Stimulated activated CD8-positive, alpha-beta memory T cell treated with anti-CD3 and anti-CD28 coated beads, Interleukin-15, amount 100 ng/mL, for 1 hour (primary cell): ENCODE measurements around the gene GRN.

ENCODE experiments used
- DNase-seq: peaks from one replicate; pipeline ENCODE4 v3.0.0-alpha.2; 2020; ENCODE audit warnings: low read depth

The GRN gene

DNA sequence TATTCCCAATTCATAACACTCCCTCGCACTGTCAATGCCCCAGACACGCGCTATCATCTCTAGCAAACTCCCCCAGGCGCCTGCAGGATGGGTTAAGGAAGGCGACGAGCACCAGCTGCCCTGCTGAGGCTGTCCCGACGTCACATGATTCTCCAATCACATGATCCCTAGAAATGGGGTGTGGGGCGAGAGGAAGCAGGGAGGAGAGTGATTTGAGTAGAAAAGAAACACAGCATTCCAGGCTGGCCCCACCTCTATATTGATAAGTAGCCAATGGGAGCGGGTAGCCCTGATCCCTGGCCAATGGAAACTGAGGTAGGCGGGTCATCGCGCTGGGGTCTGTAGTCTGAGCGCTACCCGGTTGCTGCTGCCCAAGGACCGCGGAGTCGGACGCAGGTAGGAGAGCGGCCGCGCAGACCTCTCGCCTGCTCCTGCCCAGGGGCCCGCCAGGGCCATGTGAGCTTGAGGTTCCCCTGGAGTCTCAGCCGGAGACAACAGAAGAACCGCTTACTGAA is at the start of gene GRN:
TSS of gene GRN (plus strand) at position 364 of the 515 bp plus-strand sequence. CDS start 3,863 bp downstream, outside the sequence.
- peak; percentile 67 for DNase-seq

DNA sequence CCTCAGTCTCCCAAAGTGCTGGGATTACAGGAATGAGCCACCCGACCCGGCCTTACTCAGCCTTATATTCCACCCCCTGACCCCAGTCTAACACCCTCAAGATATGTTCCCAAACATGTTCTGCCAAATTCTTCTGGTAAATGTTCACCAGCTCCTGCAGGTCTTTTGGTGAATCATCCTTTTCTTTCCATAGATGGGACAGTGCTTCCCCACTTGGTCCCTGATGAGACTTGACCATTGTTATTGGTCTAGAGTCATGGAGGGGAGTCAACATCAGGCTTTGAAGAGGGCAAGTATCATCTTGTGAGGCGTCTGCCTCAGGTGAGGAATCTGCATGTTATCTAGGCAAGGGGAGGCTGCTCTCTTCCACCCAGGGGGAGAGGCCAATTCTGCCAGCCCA is 47.1 kb upstream of the GRN start:
- DNase-seq, result no peak

DNA sequence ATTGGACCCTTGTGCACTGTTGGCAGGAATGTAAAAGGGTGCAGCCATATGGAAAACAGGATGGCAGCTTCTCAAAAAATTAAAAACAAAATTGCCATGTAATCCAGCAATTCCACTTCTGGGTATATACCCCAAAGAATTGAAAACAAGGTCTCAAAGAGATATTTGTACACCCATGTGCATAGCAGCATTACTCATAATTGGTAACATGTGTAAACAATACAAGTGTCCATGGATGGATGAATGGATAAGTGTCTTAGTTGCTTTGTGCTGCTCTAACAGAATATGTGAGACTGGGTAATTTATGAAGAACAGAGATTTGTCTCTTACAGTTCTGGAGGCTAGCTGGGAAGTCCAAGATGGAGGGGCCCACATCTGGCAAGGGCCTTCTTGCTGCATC is 40.5 kb upstream of the GRN start:
- no peak for DNase-seq

DNA sequence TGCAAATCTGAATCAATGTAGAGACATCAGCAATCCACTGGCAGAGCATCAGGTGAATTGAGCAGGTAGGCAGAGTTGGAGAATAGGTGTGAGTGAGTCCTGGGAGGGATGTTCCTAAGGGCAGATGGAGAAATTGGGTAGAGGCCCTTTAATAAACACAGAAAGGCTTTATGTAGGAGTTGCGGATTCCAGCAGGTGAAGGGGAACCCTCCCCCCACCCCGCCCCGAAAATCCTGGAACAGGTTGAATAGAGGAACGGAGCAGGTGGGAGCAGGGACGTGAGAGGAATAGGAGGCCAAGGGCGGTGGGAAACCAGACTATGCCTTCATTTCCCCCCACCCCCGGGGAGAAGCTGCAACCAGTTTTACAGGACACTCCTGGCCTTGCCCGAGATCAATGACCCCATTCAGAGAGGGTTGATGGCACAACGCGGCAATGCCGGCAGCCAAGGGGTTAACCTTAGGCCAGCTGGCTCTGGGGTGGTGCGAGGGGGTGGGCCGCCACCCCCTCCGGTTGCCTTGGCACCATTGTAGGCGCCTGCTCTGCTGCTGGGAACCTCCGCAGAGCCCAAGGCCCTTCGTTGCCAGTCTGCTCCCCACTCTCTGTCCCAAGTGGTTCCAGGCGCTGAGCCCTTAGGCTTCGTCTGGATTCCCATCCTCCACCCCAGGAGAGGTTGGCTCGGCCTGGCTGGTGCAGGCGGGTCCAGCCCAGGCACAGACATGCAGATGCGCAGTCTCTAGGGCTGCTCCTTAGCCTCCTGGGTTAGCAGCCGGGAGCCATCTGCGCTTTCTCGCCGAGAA is 37.5 kb upstream of the GRN start:
- no peak for DNase-seq

DNA sequence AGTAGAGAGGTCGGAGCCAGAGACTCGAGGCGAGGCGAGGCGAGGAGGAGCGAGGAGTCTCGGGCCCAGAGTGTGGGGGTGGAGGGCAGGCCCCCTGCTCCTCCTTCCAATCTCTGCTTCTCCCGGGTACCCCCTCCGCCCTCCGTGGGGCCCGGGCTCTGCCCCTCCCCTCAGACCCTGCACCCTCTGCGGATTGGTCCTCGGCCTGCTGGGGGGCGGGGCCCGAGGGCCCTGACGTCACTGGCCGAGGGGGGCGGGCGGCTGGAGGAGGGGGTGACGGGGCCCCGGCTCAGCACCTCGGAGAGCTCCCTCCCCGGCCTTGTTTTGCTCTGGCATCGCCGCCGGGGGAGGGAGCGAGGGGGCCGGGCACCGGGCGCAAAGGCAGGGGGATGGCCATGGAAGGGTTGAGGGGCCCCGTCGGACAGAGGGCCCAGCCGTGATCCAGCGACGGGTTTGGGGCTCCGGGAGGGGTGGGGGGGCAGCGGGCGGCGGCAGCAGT is 36.7 kb upstream of the GRN start, which contains the start of gene RUNDC3A:
TSS of gene RUNDC3A (plus strand) at position 282 of the 499 bp plus-strand sequence. CDS start 232 bp downstream, outside the sequence.
- peak; percentile 79 for DNase-seq

DNA sequence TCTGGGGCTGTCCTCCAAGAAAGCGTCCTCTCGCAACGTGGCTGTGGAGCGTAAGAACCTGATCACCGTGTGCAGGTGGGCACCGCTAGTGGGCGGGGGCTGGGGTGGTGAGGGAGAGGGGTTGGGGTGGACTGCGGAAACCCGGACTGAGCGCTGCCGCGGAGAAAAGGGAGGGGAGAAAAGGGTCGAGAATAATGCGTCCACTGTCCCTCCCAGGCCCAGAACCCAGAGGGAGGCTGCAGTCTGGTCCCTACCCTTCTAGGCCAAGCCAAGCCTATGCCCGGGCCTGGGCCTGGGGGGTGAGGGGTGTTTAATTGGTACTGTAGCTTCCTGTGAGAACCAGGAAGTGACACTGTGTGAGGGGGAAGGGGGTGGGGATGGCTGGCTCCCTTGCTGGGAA is 36.2 kb upstream of the GRN start:
- no peak for DNase-seq

DNA sequence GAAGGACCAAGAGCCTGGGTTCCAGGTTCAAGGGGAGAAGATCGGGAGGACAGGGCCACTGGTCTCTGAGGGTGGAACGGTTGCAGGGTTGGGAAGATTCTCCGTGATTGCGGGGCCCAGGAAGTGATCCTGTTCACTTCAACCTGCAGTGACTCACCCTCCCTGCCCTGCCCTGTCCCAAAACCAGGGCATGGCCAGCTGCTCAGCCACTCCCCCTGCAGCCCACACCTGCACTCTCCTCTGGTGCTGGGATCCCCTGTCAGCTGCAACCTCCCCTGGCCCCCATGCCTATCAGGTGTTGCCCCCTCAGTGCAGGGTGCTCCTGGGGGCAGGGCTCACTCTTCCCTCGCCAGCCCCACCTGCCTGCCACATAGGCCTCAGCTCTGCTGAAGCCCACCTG is 35.6 kb upstream of the GRN start:
- no peak for DNase-seq

DNA sequence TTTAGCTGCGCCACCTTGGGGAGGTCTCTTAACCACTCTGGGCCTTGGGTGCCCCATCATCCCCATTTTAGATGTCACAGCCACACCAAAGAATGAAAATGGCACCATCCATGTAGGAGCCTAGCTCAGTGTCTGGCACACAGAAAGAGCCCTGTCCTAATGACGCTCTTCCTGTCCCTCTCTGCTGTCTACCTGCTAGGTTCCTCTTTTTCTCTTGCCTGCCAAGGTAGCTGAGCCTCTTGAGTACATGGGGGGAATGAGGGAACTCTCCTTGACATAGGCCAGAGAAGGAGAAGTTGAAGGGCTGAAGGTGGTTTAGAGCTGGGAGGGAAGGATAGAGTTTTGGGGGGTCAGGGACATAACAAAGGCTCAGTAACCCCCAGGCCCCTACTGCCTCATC is 34.9 kb upstream of the GRN start:
- no peak for DNase-seq

DNA sequence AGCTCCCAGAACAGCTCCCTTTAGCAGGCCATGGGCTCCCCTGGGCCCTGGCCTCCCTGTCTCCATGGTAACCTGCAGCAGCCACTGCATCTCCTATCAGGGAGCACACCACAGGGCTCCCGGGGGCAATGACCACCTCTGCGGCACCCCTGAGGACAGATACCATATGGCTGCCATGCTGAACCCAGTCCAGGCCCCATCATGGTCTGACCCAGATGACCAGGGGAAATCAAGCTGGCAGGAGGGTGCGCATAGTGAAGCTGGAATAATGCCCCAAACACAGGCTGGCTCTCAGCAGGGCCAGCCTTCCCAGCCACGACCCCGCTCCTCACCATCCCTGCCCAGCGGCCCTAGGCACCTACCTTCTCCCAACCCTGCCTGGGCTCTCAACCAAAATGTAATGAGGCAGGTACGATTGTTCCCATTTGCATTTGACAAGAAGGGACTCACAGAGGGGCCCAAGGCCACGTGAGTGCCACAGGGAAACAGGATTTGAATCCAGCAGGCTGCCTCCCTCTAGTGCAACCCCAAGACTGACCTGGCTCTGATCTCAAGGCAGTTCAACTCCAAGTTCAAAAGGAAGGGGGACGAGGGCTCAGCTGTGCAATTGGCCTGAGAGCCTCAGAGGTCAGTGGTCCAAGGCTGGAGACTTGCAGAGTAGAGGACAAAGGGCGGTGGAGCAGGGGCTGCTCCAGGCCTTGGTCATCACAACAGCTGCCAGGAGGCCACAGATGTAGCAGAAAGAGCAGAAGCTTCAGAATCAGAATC is 34.3 kb upstream of the GRN start:
- DNase-seq, result no peak

DNA sequence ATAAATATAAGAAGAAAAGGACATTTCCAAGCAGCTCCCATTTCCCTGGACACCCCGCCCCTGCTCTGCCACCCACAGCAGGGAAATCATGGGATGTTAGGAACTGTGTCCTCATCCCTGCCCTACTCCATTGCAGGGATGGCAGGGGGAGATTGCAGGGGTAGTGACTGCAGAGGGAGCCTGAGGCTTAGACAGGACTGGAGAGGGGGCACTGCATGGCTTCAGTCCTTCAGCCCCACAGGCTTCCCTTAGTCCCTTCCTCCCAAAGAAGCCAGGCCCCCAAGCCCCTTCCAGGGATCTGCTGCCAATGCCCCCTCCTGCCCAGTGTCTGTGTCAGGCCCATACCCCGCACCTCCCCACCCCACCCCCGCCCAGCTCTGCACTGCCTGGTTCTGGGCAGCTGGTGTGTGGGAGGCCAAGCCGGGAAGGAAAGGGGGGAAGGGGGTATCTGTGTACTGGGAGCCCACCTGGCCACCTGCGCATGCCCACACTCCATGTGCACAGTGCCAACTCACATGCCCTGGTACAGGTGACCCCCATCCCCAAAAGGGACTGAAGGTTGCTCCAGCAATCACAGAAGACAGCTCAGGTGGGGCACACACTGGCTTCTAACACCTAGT is 33.4 kb upstream of the GRN start:
- DNase-seq, result no peak

DNA sequence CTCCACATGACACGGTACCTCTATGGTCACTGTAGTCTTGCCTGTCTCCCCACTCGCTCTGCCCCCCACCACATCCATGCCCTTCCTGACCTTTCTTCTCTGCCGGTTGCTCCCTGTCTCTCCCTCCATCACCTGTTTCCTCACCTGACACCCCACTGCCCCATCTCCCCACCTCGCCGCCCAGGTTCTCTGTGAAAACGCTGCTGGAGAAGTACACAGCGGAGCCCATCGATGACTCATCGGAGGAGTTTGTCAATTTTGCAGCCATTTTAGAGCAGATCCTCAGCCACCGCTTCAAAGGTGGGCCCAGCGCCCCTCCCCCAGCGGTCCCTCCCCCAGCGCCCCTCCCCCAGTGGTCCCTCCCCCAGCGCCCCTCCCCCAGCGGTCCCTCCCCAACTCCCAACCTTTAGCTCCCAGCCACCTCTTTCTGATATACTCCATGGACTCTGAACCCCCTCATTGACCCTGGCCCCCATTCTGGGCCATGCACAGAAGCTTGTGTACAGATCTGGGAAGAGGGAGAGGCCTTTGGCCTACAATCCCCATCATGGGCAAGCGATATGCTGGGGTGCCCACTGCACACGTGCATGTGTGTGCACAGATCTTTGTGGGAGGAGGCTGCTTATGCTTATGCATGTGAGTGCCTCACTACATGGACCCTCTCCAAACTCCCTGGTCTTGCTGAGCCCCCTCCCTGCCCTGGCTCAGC is 32.6 kb upstream of the GRN start:
- DNase-seq, result no peak

DNA sequence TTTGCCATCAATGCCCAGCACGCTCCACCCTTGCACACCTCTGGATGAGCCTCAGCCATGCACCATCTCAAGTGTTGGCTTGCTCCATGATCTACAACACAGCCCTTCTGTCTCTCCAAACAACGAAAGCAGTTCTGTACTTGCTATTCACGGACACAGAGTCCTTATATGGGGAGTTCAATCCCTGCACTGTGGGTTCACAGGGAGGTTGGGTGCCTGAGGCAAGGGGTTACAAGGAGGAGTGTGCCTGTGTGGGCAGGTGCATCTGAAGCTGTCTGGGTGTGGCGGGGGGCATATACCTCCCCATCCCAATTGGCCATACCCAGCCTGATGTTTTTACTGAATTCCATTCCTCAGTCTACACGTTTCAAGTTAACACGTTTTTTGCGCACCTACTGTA is 31.1 kb upstream of the GRN start:
- DNase-seq, result no peak

DNA sequence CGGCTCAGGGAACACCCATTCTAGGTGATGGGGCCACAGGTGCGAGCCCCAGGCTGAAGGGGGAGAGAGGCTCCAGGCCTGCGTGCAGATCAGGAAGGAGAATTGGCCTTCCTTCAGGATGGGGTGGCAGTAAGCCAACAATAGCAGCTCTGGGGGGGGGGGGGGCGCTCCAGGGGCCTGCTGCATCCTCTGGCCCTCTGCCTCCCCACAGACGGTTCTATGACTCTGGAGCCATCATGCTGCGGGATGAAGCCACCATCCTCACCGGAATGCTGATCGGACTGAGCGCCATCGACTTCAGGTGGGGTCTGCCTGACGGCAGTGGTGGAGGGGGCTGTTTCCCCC is 30.6 kb upstream of the GRN start:
- no peak for DNase-seq

DNA sequence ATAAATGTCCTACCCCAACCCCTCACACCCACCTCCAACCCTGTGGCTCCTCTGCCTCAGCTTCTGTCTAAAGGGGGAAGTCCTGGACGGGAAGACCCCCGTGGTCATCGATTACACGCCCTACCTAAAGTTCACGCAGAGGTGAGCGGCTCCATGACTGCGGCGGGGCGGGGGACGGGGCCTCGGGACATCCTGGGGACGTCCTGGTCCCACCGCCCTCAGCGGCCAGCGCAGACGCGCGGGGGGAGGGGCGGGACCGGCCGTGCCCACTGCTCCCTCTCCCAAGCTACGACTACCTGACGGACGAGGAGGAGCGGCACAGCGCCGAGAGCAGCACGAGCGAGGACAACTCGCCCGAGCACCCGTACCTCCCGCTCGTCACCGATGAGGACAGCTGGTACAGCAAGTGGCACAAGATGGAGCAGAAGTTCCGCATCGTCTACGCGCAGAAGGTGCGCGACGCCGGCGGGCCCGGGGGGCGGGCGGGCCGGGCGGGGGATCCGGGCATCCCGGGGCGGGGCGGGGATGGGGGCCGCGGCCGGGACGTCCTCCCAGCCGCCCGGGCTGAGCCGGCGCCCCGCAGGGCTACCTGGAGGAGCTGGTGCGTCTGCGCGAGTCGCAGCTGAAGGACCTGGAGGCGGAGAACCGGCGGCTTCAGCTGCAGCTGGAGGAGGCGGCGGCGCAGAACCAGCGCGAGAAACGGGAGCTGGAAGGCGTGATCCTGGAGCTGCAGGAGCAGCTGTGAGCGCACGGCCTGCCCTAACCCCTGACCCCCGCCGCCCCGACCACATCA is 30.0 kb upstream of the GRN start:
- DNase-seq, result no peak

DNA sequence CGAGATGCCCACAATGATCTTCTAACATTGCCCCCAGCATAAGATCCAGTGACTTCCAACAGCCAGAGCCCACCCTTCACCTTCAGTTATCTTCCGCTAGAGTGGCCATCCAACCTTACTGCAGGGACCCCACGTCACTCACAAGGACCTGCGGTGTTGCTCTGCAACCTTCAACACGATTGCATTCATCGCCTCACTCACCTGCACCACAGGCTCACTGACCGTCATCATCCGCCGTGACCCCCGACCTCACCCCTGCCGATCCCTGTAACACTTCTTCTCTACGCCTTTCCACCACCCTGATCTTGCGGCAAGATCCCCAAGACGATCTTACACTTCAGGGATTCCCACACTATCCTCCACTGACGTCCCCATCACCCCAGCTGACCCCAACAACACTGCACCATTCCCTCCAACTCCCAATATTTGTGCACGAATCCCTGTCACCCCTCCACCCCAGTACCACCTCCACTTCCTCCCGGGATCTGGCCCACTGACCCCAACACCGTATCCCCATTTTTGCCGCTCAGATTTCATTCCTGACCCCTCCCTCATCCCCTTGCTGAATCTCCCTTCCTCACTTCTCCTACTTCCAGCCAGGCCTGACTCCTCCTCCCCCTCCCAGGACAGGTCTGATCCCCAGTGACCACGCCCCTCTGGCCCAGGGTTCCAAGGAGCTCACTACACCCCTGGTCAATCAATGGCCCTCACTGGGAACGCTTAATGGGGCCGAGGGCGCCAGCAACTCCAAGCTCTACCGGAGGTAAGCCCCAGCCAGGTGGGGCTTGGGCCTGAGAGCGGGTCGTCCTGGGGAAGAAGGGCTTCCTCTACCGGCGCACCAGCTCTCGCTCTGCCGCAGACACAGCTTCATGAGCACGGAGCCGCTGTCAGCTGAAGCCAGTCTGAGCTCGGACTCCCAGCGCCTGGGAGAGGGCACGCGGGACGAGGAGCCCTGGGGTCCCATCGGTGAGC is 29.1 kb upstream of the GRN start:
- no peak for DNase-seq

DNA sequence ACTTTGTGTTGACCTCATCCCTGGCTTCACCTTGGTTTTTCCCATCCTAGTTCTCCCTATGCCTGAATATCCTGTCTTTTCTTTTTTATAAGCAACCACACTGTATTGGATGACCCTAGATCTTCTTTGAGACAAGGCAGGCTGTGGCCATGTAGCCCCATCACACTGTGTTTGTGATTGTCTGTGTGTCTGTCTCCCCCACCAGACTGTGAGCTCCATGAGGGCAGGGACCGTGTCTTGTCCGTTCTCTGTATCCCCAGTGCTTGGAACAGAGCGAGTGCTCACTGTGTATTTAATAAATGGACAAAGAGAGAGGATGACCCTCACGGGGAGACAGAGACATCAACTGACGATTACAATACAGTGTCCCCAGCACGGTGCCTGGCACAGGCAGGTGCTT is 27.6 kb upstream of the GRN start:
- DNase-seq, result no peak

DNA sequence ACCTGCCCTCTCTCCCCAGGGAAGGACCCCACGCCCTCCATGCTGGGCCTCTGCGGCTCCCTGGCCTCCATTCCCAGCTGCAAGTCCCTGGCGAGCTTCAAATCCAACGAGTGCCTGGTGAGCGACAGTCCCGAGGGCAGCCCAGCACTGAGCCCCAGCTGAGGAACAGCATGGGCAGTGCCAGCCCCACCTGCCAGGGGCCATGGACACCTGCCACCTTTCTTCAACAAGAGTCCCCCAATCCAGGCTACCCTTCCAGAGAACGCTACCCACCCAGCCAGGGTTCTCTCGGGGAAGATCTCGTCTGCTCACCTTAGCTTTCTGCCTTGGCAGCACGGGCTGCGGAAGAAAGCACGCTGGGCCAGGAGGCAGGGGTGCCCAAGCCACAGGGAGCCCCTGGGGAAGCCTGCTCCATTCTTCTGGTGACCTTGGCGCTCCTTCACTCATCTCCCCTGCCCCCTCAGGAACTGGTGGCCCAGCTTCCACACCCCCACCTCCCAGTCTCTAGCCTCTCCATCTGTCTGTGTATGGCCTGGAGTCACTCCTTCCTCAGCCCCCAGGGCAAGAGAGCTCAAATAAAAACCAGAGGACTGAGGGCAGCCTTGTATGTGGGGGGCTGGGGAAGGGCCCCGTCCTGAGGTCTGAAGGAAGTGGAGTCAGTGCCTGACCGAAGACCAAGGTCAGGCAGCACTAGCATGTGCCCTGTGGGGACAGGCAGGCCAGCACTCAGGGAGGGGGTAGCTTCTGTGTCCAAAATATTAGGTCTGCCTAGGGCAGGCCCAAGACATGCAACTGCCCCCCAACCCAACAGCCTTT is 26.8 kb upstream of the GRN start:
- DNase-seq, result no peak

DNA sequence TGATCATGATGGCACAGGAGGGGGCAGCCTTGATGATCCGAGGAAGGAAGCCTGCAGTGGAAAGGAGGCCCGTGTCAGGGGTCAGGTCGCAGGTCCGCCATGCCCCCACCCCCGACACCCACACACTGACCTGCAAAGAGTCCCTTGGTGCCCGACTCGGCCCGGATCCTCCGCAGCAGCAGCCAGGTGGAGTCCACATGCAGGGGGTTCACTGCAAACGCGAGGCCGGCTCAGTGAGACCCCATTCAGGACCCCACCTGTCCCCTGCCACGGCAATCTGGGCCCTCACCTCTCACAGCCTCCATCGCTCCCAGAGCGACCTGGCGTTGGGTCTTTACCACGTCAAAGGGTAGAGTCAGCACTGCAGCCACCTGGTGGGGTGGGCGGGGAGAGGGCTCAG is 25.0 kb upstream of the GRN start:
- no peak for DNase-seq
